ENCODE results near the gene EPB41L2. TPM values are rescaled to one million over a fixed set of nuclear protein-coding genes. Genes with fewer than 3 reads are reported as not detected.

The EPB41L2 gene
- total RNA-seq, 1 donor from 2014 or later, result 314 TPM

- no peaks in the 10 kb centered on the region for H3K9me3 Mint-ChIP-seq (ENCODE audit: unreplicated experiment)
- H3K36me3 Mint-ChIP-seq (ENCODE audit: low read depth, unreplicated experiment), result no peaks in the 10 kb centered on the region
- peaks cover 5% of the 10 kb centered on the region for H3K27me3 Mint-ChIP-seq (ENCODE audit: unreplicated experiment)
- no peak for TF ChIP-seq CTCF (IDR thresholded peaks at IDR 0.05; ENCODE audit: unreplicated experiment)
- no peak for DNase-seq (ENCODE audit: low spot score)
- H3K4me3 Mint-ChIP-seq (ENCODE audit: unreplicated experiment), result no peak overlapping the region
- no peak overlapping the region for H3K27ac Mint-ChIP-seq (ENCODE audit: unreplicated experiment)
- no peaks in the 10 kb centered on the region for H3K4me1 Mint-ChIP-seq (ENCODE audit: unreplicated experiment)
Measured at GRCh38 chr6:130825772-130826441, 237.1 kb downstream of the EPB41L2 start.

- H3K27ac Mint-ChIP-seq (ENCODE audit: unreplicated experiment), result no peak overlapping the region
- no peaks in the 10 kb centered on the region for H3K36me3 Mint-ChIP-seq (ENCODE audit: low read depth, unreplicated experiment)
- H3K9me3 Mint-ChIP-seq (ENCODE audit: unreplicated experiment), result no peaks in the 10 kb centered on the region
- H3K4me3 Mint-ChIP-seq (ENCODE audit: unreplicated experiment), result no peak overlapping the region
- DNase-seq (ENCODE audit: low spot score), result no peak
- TF ChIP-seq CTCF (IDR thresholded peaks at IDR 0.05; ENCODE audit: unreplicated experiment), result no peak
- no peaks in the 10 kb centered on the region for H3K4me1 Mint-ChIP-seq (ENCODE audit: unreplicated experiment)
- H3K27me3 Mint-ChIP-seq (ENCODE audit: unreplicated experiment), result peaks cover 5% of the 10 kb centered on the region
Measured at GRCh38 chr6:130824978-130825694, 237.9 kb downstream of the EPB41L2 start.

GRCh38 chr6:130822736-130823135 lies 240.3 kb downstream of the EPB41L2 start:
- no peak for DNase-seq (ENCODE audit: low spot score)
- Mint-ChIP-seq H3K4me1 (ENCODE audit: unreplicated experiment) (no peaks in the 10 kb centered on the region), H3K36me3 (ENCODE audit: low read depth, unreplicated experiment) (no peaks in the 10 kb centered on the region), H3K27ac (ENCODE audit: unreplicated experiment) (no peak overlapping the region), H3K4me3 (ENCODE audit: unreplicated experiment) (no peak overlapping the region), H3K9me3 (ENCODE audit: unreplicated experiment) (no peaks in the 10 kb centered on the region), H3K27me3 (ENCODE audit: unreplicated experiment) (peaks cover 5% of the 10 kb centered on the region)
- TF ChIP-seq CTCF (IDR thresholded peaks at IDR 0.05; ENCODE audit: unreplicated experiment), result no peak

- H3K27me3 Mint-ChIP-seq (ENCODE audit: unreplicated experiment), result peaks cover 1% of the 10 kb centered on the region
- no peaks in the 10 kb centered on the region for H3K36me3 Mint-ChIP-seq (ENCODE audit: low read depth, unreplicated experiment)
- no peak overlapping the region for H3K4me3 Mint-ChIP-seq (ENCODE audit: unreplicated experiment)
- TF ChIP-seq CTCF (IDR thresholded peaks at IDR 0.05; ENCODE audit: unreplicated experiment), result no peak
- no peak overlapping the region for H3K27ac Mint-ChIP-seq (ENCODE audit: unreplicated experiment)
- no peak for DNase-seq (ENCODE audit: low spot score)
- no peaks in the 10 kb centered on the region for H3K9me3 Mint-ChIP-seq (ENCODE audit: unreplicated experiment)
- H3K4me1 Mint-ChIP-seq (ENCODE audit: unreplicated experiment), result no peaks in the 10 kb centered on the region
Measured at GRCh38 chr6:130815200-130816071, 247.6 kb downstream of the EPB41L2 start.

Data from endothelial cell (in vitro differentiated cells).